Nephron (organoid): ENCODE measurements around the gene PGBD5.

ENCODE experiments used
- H3K27ac Mint-ChIP-seq, 3 experiments: 2 replicates each; pipeline ENCODE4 v1.8.0; 2020; ENCODE audit warnings: mixed read lengths in 3 of 3, mild to moderate bottlenecking in 2 of 3, moderate library complexity in 1 of 3
- H3K27me3 Mint-ChIP-seq: 2 replicates; pipeline ENCODE4 v1.8.0; 2021; ENCODE audit warnings: low read depth, mild to moderate bottlenecking, moderate library complexity, mixed read lengths
- H3K36me3 Mint-ChIP-seq: 2 replicates; pipeline ENCODE4 v1.8.0; 2020; ENCODE audit warnings: low read depth, mixed read lengths
- H3K4me1 Mint-ChIP-seq: 2 replicates; pipeline ENCODE4 v1.8.0; 2020; ENCODE audit warnings: mixed read lengths
- H3K4me3 Mint-ChIP-seq, 3 experiments: 2 replicates each; pipeline ENCODE4 v1.8.0; 2020; ENCODE audit warnings: mild to moderate bottlenecking in 3 of 3, mixed read lengths in 3 of 3, moderate library complexity in 2 of 3
- H3K9me3 Mint-ChIP-seq: 2 replicates; pipeline ENCODE4 v1.8.0; 2020; ENCODE audit warnings: mixed read lengths
- TF ChIP-seq, protein P1 (sequence below), 3 experiments: fragments of 200-600 bp; sonication (generic); IDR thresholded peaks; one replicate each; pipeline ENCODE4 v1.5.0; 2021; ENCODE audit warnings: antibody characterized with exemption in 3 of 3; ENCODE audit not compliant: unreplicated experiment in 3 of 3

PGBD5 gene

GRCh38 chr1:230381049-230381467 is 45.1 kb downstream of the PGBD5 start:
- H3K4me1 Mint-ChIP-seq, result peaks cover 60% of the 10 kb centered on the region
- H3K27ac Mint-ChIP-seq, result no peak overlapping the region
- no peak overlapping the region for H3K4me3 Mint-ChIP-seq
- peaks cover 11% of the 10 kb centered on the region for H3K9me3 Mint-ChIP-seq
- TF ChIP-seq, protein P1, sequence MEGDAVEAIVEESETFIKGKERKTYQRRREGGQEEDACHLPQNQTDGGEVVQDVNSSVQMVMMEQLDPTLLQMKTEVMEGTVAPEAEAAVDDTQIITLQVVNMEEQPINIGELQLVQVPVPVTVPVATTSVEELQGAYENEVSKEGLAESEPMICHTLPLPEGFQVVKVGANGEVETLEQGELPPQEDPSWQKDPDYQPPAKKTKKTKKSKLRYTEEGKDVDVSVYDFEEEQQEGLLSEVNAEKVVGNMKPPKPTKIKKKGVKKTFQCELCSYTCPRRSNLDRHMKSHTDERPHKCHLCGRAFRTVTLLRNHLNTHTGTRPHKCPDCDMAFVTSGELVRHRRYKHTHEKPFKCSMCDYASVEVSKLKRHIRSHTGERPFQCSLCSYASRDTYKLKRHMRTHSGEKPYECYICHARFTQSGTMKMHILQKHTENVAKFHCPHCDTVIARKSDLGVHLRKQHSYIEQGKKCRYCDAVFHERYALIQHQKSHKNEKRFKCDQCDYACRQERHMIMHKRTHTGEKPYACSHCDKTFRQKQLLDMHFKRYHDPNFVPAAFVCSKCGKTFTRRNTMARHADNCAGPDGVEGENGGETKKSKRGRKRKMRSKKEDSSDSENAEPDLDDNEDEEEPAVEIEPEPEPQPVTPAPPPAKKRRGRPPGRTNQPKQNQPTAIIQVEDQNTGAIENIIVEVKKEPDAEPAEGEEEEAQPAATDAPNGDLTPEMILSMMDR (IDR thresholded peaks at IDR 0.05; ENCODE audit: unreplicated experiment in 3 of 3), result no peak
- peaks cover 9% of the 10 kb centered on the region for H3K27me3 Mint-ChIP-seq
- H3K36me3 Mint-ChIP-seq, result peaks cover 9% of the 10 kb centered on the region

- H3K27me3 Mint-ChIP-seq, result peaks cover 9% of the 10 kb centered on the region
These were observed 46.2 kb downstream of the PGBD5 start for GRCh38 chr1:230379928-230380327.

GRCh38 chr1:230379462-230379861 is 46.7 kb downstream of the PGBD5 start:
- Mint-ChIP-seq H3K9me3 (peaks cover 11% of the 10 kb centered on the region), H3K27ac (peak overlapping the region in 1 of 3 experiments; percentile 22), H3K36me3 (peaks cover 9% of the 10 kb centered on the region)

More at GRCh38 chr1:230379928-230380327, 46.2 kb downstream of the PGBD5 start:
- H3K27ac Mint-ChIP-seq, result peak overlapping the region in 1 of 3 experiments; percentile 22
- TF ChIP-seq, protein P1 (IDR thresholded peaks at IDR 0.05; ENCODE audit: unreplicated experiment in 3 of 3), result no peak
- peaks cover 11% of the 10 kb centered on the region for H3K9me3 Mint-ChIP-seq
- H3K4me1 Mint-ChIP-seq, result peaks cover 62% of the 10 kb centered on the region
- H3K36me3 Mint-ChIP-seq, result peaks cover 9% of the 10 kb centered on the region
- H3K4me3 Mint-ChIP-seq, result no peak overlapping the region

DNA sequence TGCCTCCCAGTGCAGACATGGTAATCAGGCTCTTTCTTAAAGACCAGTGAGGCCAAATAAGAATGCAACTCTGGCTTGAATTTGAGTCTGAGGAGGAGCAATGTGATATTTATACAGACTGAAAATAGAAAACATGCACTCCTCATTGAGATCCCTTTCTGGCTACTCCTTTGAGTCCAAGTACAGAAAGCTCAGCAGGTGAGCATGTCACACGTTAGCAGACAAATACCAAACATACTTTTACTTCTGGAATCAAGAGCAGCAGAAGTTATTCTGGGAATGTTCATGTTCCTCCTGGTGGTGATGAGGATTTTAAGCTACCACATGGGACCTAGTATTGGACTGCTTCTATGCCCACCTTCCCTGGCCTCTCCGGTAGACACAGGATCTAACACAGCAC is 48.3 kb downstream of the PGBD5 start:
- peak overlapping the region in 1 of 3 experiments; percentile 24 for H3K4me3 Mint-ChIP-seq
- H3K36me3 Mint-ChIP-seq, result peaks cover 9% of the 10 kb centered on the region
- H3K4me1 Mint-ChIP-seq, result peaks cover 63% of the 10 kb centered on the region
- peaks cover 9% of the 10 kb centered on the region for H3K27me3 Mint-ChIP-seq
- peaks cover 11% of the 10 kb centered on the region for H3K9me3 Mint-ChIP-seq
- TF ChIP-seq, protein P1 (IDR thresholded peaks at IDR 0.05; ENCODE audit: unreplicated experiment in 3 of 3), result no peak
- H3K27ac Mint-ChIP-seq, result no peak overlapping the region

More at GRCh38 chr1:230379462-230379861, 46.7 kb downstream of the PGBD5 start:
- peaks cover 63% of the 10 kb centered on the region for H3K4me1 Mint-ChIP-seq
- H3K27me3 Mint-ChIP-seq, result peaks cover 9% of the 10 kb centered on the region
- H3K4me3 Mint-ChIP-seq, result no peak overlapping the region
- TF ChIP-seq, protein P1 (IDR thresholded peaks at IDR 0.05; ENCODE audit: unreplicated experiment in 3 of 3), result no peak

GRCh38 chr1:230377324-230377723 is 48.8 kb downstream of the PGBD5 start:
- peaks cover 9% of the 10 kb centered on the region for H3K36me3 Mint-ChIP-seq
- H3K27me3 Mint-ChIP-seq, result peaks cover 9% of the 10 kb centered on the region
- peaks cover 63% of the 10 kb centered on the region for H3K4me1 Mint-ChIP-seq
- peaks cover 11% of the 10 kb centered on the region for H3K9me3 Mint-ChIP-seq
- peak overlapping the region in 1 of 3 experiments; percentile 24 for H3K4me3 Mint-ChIP-seq
- H3K27ac Mint-ChIP-seq, result no peak overlapping the region
- TF ChIP-seq, protein P1 (IDR thresholded peaks at IDR 0.05; ENCODE audit: unreplicated experiment in 3 of 3), result no peak

DNA sequence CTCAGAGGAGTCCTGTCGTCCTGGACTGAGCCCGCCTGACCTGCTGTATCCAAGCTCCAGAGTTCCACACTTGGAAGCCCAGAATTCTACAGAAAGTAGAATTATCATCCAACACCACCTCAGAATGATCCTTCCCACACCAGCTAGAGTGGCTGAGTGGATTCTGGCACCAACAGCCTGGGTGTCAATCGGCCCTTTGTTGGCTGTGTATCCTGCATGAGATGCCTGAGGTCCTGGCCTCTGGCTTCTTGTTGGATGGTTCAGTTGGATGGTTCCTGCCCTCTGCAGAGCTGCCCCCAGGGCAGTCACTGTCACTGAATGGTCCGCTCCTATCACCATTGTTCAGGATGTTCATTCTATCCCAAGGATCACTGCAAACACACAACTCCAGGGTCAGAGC is 49.8 kb downstream of the PGBD5 start:
- Mint-ChIP-seq H3K27me3 (peaks cover 12% of the 10 kb centered on the region), H3K27ac (peak overlapping the region in 1 of 3 experiments; percentile 72), H3K36me3 (peaks cover 5% of the 10 kb centered on the region), H3K9me3 (peaks cover 8% of the 10 kb centered on the region), H3K4me3 (no peak overlapping the region), H3K4me1 (peaks cover 57% of the 10 kb centered on the region)
- TF ChIP-seq, protein P1 (IDR thresholded peaks at IDR 0.05; ENCODE audit: unreplicated experiment in 3 of 3), result no peak
